HEK293 (cell line): ENCODE data around the gene VSIR.

Experiments
- CTCF ChIA-PET: fragments of 350-600 bp; formaldehyde crosslinking; extraction: SDS; loops from one replicate; lab custom pipeline; 2021; ENCODE audit warnings: antibody characterized with exemption; lab: Yijun Ruan, JAX
- POLR2A ChIA-PET: fragments of 300-600 bp; formaldehyde crosslinking; extraction: SDS; loops from one replicate; lab custom pipeline; 2020; ENCODE audit warnings: antibody characterized with exemption, inconsistent platforms; lab: Yijun Ruan, JAX
- H3K27ac ChIP-seq: fragments of 200-500 bp; sonication (Bioruptor generic); 2 replicates; pipeline ENCODE4 v1.5.1; 2014; ENCODE audit warnings: low read depth, low read length, control low read depth, inconsistent platforms; ENCODE audit errors: extremely low read depth
- H3K36me3 ChIP-seq, 2 experiments: fragments of 200-500 bp in 1 of 2; sonication (Bioruptor generic) in 1 of 2; 1 replicate in 1 of 2; 2 replicates in 1 of 2; pipeline ENCODE4 v1.5.1; 2014 to 2017; ENCODE audit warnings: inconsistent platforms in 2 of 2, low read length in 2 of 2; ENCODE audit not compliant: control insufficient read depth in 2 of 2, insufficient read depth in 1 of 2
- H3K4me1 ChIP-seq: fragments of 200-500 bp; sonication (Bioruptor generic); 2 replicates; pipeline ENCODE4 v1.5.1; 2014; ENCODE audit warnings: mild to moderate bottlenecking, low read length, inconsistent platforms; ENCODE audit not compliant: control insufficient read depth, insufficient read depth
- H3K4me3 ChIP-seq: 2 replicates; pipeline ENCODE4 v1.5.1; 2011; ENCODE audit warnings: low read depth, mild to moderate bottlenecking, control low read depth, low read length, moderate library complexity
- H3K9me3 ChIP-seq: fragments of 200-500 bp; sonication (Bioruptor generic); 2 replicates; pipeline ENCODE4 v1.5.1; 2014; ENCODE audit warnings: low read depth, low read length, inconsistent platforms; ENCODE audit not compliant: control insufficient read depth, insufficient read depth
- BCL11A ChIP-seq: fragments of 450-650 bp; formaldehyde crosslinking; IDR thresholded peaks from 2 replicates; pipeline ENCODE4 v1.5.1; 2016; ENCODE audit warnings: low read depth, missing biosample characterization, missing genetic modification characterization
- CTCF ChIP-seq: fragments of 450-650 bp; formaldehyde crosslinking; IDR thresholded peaks from 2 replicates; pipeline ENCODE4 v1.5.1; 2016; ENCODE audit warnings: missing biosample characterization, missing genetic modification characterization
- KLF9 ChIP-seq: fragments of 450-650 bp; formaldehyde crosslinking; IDR thresholded peaks from 2 replicates; pipeline ENCODE4 v1.5.1; 2016; ENCODE audit warnings: missing biosample characterization, missing genetic modification characterization, low read depth
- OSR2 ChIP-seq: fragments of 450-650 bp; formaldehyde crosslinking; IDR thresholded peaks from 2 replicates; pipeline ENCODE4 v1.5.1; 2016; ENCODE audit warnings: missing biosample characterization, missing genetic modification characterization
- ZBTB11 ChIP-seq: fragments of 450-650 bp; formaldehyde crosslinking; conservative IDR thresholded peaks from 2 replicates; pipeline ENCODE4 v1.5.1; 2016; ENCODE audit warnings: low read depth, missing biosample characterization, missing genetic modification characterization
- ZBTB8A ChIP-seq: fragments of 450-650 bp; formaldehyde crosslinking; IDR thresholded peaks from 2 replicates; pipeline ENCODE4 v1.5.1; 2016; ENCODE audit warnings: missing biosample characterization, missing genetic modification characterization
- ZEB2 ChIP-seq: fragments of 450-650 bp; formaldehyde crosslinking; IDR thresholded peaks from 2 replicates; pipeline ENCODE4 v1.5.1; 2016; ENCODE audit warnings: missing biosample characterization, missing genetic modification characterization
- ZNF112 ChIP-seq: fragments of 450-650 bp; formaldehyde crosslinking; IDR thresholded peaks from 2 replicates; pipeline ENCODE4 v1.5.0; 2017; ENCODE audit warnings: missing biosample characterization, missing genetic modification characterization
- ZNF114 ChIP-seq: fragments of 450-650 bp; formaldehyde crosslinking; IDR thresholded peaks from 2 replicates; pipeline ENCODE4 v1.5.0; 2017; ENCODE audit warnings: missing biosample characterization, missing genetic modification characterization
- ZNF211 ChIP-seq: fragments of 450-650 bp; formaldehyde crosslinking; IDR thresholded peaks from 2 replicates; pipeline ENCODE4 v1.5.1; 2016; ENCODE audit warnings: low read depth, missing biosample characterization, missing genetic modification characterization
- ZNF292 ChIP-seq: fragments of 450-650 bp; formaldehyde crosslinking; IDR thresholded peaks from 2 replicates; pipeline ENCODE4 v1.5.1; 2016; ENCODE audit warnings: low read depth, missing biosample characterization, missing genetic modification characterization, borderline replicate concordance
- ZNF302 ChIP-seq: fragments of 450-650 bp; formaldehyde crosslinking; IDR thresholded peaks from 2 replicates; pipeline ENCODE4 v1.5.1; 2016; ENCODE audit warnings: missing biosample characterization, missing genetic modification characterization, low read depth
- ZNF416 ChIP-seq: fragments of 450-650 bp; formaldehyde crosslinking; IDR thresholded peaks from 2 replicates; pipeline ENCODE4 v1.5.1; 2016; ENCODE audit warnings: missing biosample characterization, missing genetic modification characterization
- ZNF48 ChIP-seq: fragments of 450-650 bp; formaldehyde crosslinking; IDR thresholded peaks from 2 replicates; pipeline ENCODE4 v1.5.1; 2016; ENCODE audit warnings: missing biosample characterization, missing genetic modification characterization
- ZNF488 ChIP-seq: fragments of 450-650 bp; formaldehyde crosslinking; IDR thresholded peaks from 2 replicates; pipeline ENCODE4 v1.5.1; 2016; ENCODE audit warnings: missing biosample characterization, missing genetic modification characterization
- ZNF510 ChIP-seq: fragments of 450-650 bp; formaldehyde crosslinking; IDR thresholded peaks from 2 replicates; pipeline ENCODE4 v1.5.1; 2018; ENCODE audit warnings: mild to moderate bottlenecking, missing genetic modification characterization, missing biosample characterization; ENCODE audit not compliant: insufficient replicate concordance
- ZNF558 ChIP-seq: fragments of 450-650 bp; formaldehyde crosslinking; IDR thresholded peaks from 2 replicates; pipeline ENCODE4 v1.5.1; 2016; ENCODE audit warnings: missing biosample characterization, missing genetic modification characterization
- ZNF623 ChIP-seq: fragments of 450-650 bp; formaldehyde crosslinking; IDR thresholded peaks from 2 replicates; pipeline ENCODE4 v1.5.1; 2016; ENCODE audit warnings: missing biosample characterization, missing genetic modification characterization
- ZNF670 ChIP-seq: fragments of 450-650 bp; formaldehyde crosslinking; IDR thresholded peaks from 2 replicates; pipeline ENCODE4 v1.5.1; 2016; ENCODE audit warnings: missing biosample characterization, missing genetic modification characterization, low read depth
- ZNF792 ChIP-seq: fragments of 450-650 bp; formaldehyde crosslinking; IDR thresholded peaks from 2 replicates; pipeline ENCODE4 v1.5.1; 2016; ENCODE audit warnings: missing biosample characterization, missing genetic modification characterization
- ZNF830 ChIP-seq: fragments of 450-650 bp; IDR thresholded peaks from 2 replicates; pipeline ENCODE4 v1.5.0; 2018; ENCODE audit warnings: missing biosample characterization, missing genetic modification characterization, low read depth, mild to moderate bottlenecking, moderate library complexity
- ZSCAN30 ChIP-seq: fragments of 450-650 bp; IDR thresholded peaks from 2 replicates; pipeline ENCODE4 v1.5.1; 2018; ENCODE audit warnings: missing biosample characterization, mild to moderate bottlenecking, missing genetic modification characterization, moderate library complexity
- TF ChIP-seq, protein P1 (sequence below): fragments of 450-650 bp; formaldehyde crosslinking; IDR thresholded peaks from 2 replicates; pipeline ENCODE4 v1.5.1; 2017; ENCODE audit warnings: missing biosample characterization, missing genetic modification characterization
- TF ChIP-seq, protein P2 (sequence below): fragments of 450-650 bp; formaldehyde crosslinking; IDR thresholded peaks from 2 replicates; pipeline ENCODE4 v1.5.1; 2016; ENCODE audit warnings: missing biosample characterization, missing genetic modification characterization, low read depth

The VSIR gene

GRCh38 chr10:71802235-71802634, 28.9 kb upstream of the VSIR start:
- ChIA-PET POLR2A (no interaction called here), CTCF (no interaction called here)
- Histone ChIP-seq H3K27ac (no peak overlapping the region), H3K4me3 (no peak overlapping the region), H3K4me1 (no peaks in the 10 kb centered on the region), H3K36me3 (no peaks in the 10 kb centered on the region), H3K9me3 (no peaks in the 10 kb centered on the region)
- TF ChIP-seq ZNF211, result no peak
- no peak for TF ChIP-seq ZNF830 (tag by site-specific recombination)
- TF ChIP-seq ZNF488 (tag by site-specific recombination), result no peak
- no peak for TF ChIP-seq ZNF48
- TF ChIP-seq, protein P1, sequence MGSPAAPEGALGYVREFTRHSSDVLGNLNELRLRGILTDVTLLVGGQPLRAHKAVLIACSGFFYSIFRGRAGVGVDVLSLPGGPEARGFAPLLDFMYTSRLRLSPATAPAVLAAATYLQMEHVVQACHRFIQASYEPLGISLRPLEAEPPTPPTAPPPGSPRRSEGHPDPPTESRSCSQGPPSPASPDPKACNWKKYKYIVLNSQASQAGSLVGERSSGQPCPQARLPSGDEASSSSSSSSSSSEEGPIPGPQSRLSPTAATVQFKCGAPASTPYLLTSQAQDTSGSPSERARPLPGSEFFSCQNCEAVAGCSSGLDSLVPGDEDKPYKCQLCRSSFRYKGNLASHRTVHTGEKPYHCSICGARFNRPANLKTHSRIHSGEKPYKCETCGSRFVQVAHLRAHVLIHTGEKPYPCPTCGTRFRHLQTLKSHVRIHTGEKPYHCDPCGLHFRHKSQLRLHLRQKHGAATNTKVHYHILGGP, result no peak
- no peak for TF ChIP-seq BCL11A (tag by site-specific recombination)
- no peak for TF ChIP-seq ZNF112 (tag by site-specific recombination)

DNA sequence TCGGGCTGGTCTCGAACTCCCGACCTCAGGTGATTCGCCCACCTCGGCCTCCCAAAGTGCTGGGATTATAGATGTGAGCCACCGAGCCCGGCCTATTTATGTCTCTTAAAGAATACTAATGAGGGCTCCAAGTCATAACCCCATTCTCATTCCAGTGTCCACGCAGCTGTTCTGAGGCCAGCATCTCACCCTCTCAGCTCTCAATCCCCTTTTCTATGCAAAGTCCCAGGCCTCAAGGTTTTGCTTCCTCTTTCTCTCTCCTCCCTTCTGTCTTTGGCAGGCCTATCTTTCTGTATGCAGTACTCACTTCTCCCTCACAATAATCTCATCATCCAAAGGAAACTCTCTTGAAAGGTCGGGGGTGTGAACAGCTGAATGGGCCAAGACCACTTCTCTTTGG, 28.0 kb upstream of the VSIR start:
- no peaks in the 10 kb centered on the region for H3K4me1 ChIP-seq
- no peaks in the 10 kb centered on the region for H3K9me3 ChIP-seq
- CTCF ChIA-PET, result no interaction called here
- no peak for TF ChIP-seq ZNF416 (tag by site-specific recombination)
- no peak for TF ChIP-seq KLF9 (tag by site-specific recombination)
- TF ChIP-seq ZNF670 (tag by site-specific recombination), result no peak
- TF ChIP-seq ZBTB11 (tag by site-specific recombination), result no peak
- no peak for TF ChIP-seq ZBTB8A (tag by site-specific recombination)
- TF ChIP-seq ZNF510 (tag by site-specific recombination), result no peak
- TF ChIP-seq CTCF (tag by site-specific recombination), result no peak
- TF ChIP-seq, protein P2, sequence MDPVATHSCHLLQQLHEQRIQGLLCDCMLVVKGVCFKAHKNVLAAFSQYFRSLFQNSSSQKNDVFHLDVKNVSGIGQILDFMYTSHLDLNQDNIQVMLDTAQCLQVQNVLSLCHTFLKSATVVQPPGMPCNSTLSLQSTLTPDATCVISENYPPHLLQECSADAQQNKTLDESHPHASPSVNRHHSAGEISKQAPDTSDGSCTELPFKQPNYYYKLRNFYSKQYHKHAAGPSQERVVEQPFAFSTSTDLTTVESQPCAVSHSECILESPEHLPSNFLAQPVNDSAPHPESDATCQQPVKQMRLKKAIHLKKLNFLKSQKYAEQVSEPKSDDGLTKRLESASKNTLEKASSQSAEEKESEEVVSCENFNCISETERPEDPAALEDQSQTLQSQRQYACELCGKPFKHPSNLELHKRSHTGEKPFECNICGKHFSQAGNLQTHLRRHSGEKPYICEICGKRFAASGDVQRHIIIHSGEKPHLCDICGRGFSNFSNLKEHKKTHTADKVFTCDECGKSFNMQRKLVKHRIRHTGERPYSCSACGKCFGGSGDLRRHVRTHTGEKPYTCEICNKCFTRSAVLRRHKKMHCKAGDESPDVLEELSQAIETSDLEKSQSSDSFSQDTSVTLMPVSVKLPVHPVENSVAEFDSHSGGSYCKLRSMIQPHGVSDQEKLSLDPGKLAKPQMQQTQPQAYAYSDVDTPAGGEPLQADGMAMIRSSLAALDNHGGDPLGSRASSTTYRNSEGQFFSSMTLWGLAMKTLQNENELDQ (tag by site-specific recombination), result no peak
- no peak for TF ChIP-seq ZNF558 (tag by site-specific recombination)
- no peak for TF ChIP-seq ZNF114 (tag by site-specific recombination)
- TF ChIP-seq ZEB2 (tag by site-specific recombination), result no peak
- TF ChIP-seq ZNF792 (tag by site-specific recombination), result no peak
- no peak for TF ChIP-seq ZSCAN30 (tag by site-specific recombination)
- no peak for TF ChIP-seq ZNF292 (tag by site-specific recombination)
- TF ChIP-seq OSR2 (tag by site-specific recombination), result no peak
- no peak for TF ChIP-seq ZNF623 (tag by site-specific recombination)
- no peak for TF ChIP-seq ZNF302 (tag by site-specific recombination)
- POLR2A ChIA-PET, result no interaction called here
- no peaks in the 10 kb centered on the region for H3K36me3 ChIP-seq
- no peak overlapping the region for H3K4me3 ChIP-seq
- H3K27ac ChIP-seq, result no peak overlapping the region
